Measurements from ENCODE around the gene OR3A2.
"Not testable (repeated sequence)": the region's sequence is repeated elsewhere in the genome, so short reads cannot be mapped to it uniquely, and the experiment has no call there.

Gene OR3A2

DNA sequence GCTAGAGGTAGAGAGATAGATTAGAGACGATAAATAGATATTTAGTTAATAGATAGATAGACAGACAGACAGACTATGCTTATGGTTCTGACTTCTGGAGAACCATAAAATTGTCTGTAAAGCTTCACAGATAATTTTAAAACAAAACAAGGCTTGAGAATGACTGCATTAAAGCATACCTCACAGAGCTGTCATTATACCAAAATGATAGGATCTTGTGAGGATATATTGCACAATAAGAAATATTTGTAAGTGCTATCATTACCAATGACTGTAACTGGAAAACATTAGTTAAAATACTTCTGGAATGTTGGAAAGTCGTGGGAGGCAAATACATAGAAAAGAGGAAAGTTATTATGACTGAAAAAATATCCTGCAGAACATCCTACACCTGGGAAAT is 15.7 kb upstream of the OR3A2 start:
- ChIA-PET POLR2A (no interaction called here), CTCF (no interaction called here)
- TF ChIP-seq, protein P1, sequence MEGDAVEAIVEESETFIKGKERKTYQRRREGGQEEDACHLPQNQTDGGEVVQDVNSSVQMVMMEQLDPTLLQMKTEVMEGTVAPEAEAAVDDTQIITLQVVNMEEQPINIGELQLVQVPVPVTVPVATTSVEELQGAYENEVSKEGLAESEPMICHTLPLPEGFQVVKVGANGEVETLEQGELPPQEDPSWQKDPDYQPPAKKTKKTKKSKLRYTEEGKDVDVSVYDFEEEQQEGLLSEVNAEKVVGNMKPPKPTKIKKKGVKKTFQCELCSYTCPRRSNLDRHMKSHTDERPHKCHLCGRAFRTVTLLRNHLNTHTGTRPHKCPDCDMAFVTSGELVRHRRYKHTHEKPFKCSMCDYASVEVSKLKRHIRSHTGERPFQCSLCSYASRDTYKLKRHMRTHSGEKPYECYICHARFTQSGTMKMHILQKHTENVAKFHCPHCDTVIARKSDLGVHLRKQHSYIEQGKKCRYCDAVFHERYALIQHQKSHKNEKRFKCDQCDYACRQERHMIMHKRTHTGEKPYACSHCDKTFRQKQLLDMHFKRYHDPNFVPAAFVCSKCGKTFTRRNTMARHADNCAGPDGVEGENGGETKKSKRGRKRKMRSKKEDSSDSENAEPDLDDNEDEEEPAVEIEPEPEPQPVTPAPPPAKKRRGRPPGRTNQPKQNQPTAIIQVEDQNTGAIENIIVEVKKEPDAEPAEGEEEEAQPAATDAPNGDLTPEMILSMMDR (IDR thresholded peaks at IDR 0.05; ENCODE audit: control extremely low read depth, extremely low read depth, low read depth, missing control alignments): no peak
- no peak for DNase-seq (ENCODE audit: extremely low spot score)

GRCh38 chr17:3400055-3400454 is 13.9 kb upstream of the OR3A2 start:
- ChIA-PET CTCF (no interaction called here), POLR2A (no interaction called here)
- DNase-seq (ENCODE audit: extremely low spot score): no peak
- TF ChIP-seq, protein P1 (IDR thresholded peaks at IDR 0.05; ENCODE audit: control extremely low read depth, extremely low read depth, low read depth, missing control alignments): no peak

DNA sequence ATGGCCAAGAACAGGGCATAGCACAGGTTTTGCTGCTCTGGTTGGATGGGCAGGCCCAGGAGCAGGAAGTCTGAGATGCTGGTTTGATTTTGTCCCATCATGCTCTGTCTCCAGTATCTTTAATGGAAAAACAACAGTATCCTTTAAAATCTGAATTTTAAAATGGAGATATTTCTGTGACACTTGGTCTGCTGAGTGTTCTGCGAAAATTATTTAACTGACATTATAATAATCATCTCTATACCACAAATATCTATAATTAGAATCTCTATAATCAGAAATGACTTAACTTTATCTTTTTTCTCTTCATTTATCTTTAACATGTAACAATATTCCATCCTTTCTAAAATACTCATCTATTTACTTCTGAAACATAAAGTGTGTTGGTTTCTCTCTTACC is 12.2 kb upstream of the OR3A2 start, which contains the start of gene OR1E1:
Gene OR1E1 (minus strand): TSS at position 101 of the 400 bp plus-strand sequence. CDS start 0 bp downstream, at position 101.
- ChIA-PET CTCF (no interaction called here), POLR2A (no interaction called here)
- no peak for DNase-seq (ENCODE audit: extremely low spot score)
- TF ChIP-seq, protein P1 (IDR thresholded peaks at IDR 0.05; ENCODE audit: control extremely low read depth, extremely low read depth, low read depth, missing control alignments): no peak

DNA sequence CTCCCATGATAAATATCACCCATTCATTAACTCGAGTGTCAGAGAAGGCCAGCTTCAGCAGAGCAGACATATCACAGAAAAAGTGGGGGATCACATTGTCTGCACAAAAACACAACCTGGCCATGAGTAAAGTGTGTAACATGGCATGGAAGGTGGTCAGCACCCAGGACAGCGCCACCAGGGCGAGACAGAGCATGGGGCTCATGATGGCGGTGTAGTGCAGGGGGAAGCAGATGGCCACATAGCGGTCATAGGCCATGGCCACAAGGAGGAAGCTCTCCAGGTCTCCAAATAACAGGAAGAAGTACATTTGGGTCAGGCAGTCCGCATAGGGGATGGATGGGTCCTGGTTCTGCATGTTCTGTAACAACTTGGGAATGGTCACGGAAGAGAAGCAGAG is 11.7 kb upstream of the OR3A2 start:
- CTCF ChIA-PET; DNase-seq (ENCODE audit: extremely low spot score); POLR2A ChIA-PET: not testable (repeated sequence)

- TF ChIP-seq, protein P1 (IDR thresholded peaks at IDR 0.05; ENCODE audit: control extremely low read depth, extremely low read depth, low read depth, missing control alignments): no peak
- DNase-seq (ENCODE audit: extremely low spot score): no peak
- CTCF ChIA-PET: interaction anchor here (0.9 kb wide), 1 partner anchor 12 kb away, joined by 3 read pairs; no protein-coding TSS in a partner anchor
- POLR2A ChIA-PET: no interaction called here
Observed at GRCh38 chr17:3389791-3390190, 3.7 kb upstream of the OR3A2 start.

GRCh38 chr17:3381957-3382356 is 4.2 kb downstream of the OR3A2 start:
- TF ChIP-seq, protein P1 (IDR thresholded peaks at IDR 0.05; ENCODE audit: control extremely low read depth, extremely low read depth, low read depth, missing control alignments): no peak
- no peak for DNase-seq (ENCODE audit: extremely low spot score)
- CTCF ChIA-PET: interaction anchor here (1.2 kb wide), 1 partner anchor 37 kb away, joined by 3 read pairs; no protein-coding TSS in a partner anchor
- POLR2A ChIA-PET: no interaction called here

GRCh38 chr17:3378321-3378720 is 7.8 kb downstream of the OR3A2 start:
- DNase-seq (ENCODE audit: extremely low spot score): no peak
- TF ChIP-seq, protein P1 (IDR thresholded peaks at IDR 0.05; ENCODE audit: control extremely low read depth, extremely low read depth, low read depth, missing control alignments): no peak
- POLR2A ChIA-PET: no interaction called here
- CTCF ChIA-PET: no interaction called here

GRCh38 chr17:3371167-3371566 is 14.9 kb downstream of the OR3A2 start:
- CTCF ChIA-PET, POLR2A ChIA-PET: not testable (repeated sequence)

DNA sequence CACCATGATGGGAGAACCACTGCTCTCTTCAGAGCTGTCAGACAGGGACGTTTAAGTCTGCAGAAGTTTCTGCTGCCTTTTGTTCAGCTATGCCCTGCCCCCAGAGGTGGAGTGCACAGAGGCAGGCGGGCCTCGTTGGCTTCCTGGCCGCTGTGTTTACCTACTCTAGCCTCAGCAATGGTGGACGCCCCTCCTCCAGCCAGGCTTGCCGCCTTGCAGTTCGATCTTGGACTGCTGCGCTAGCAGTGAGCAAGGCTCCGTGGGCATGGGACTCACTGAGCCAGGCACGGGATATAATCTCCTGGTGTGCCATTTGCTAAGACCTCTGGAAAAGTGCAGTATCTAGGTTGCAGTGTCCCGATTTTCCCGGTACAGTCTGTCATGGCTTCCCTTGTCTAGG is 43.3 kb downstream of the OR3A2 start:
- DNase-seq (ENCODE audit: extremely low spot score); CTCF ChIA-PET; POLR2A ChIA-PET: not testable (repeated sequence)

More at GRCh38 chr17:3371167-3371566, 14.9 kb downstream of the OR3A2 start:
- DNase-seq (ENCODE audit: extremely low spot score): not testable (repeated sequence)
